NCI-H2196 (cell line): ENCODE data around the gene PI4K2B.
A peak's percentile ranks its signal among the peaks of the same experiment; 100 is the strongest.
"Not testable (repeated sequence)": the region's sequence is repeated elsewhere in the genome, so short reads cannot be mapped to it uniquely, and the experiment has no call there.

Experiments
- DNase-seq: peaks from one replicate; lab custom pipeline; 2025; ENCODE audit not compliant: unreplicated experiment; lab: John Stamatoyannopoulos, UW

Gene PI4K2B

GRCh38 chr4:25233737-25234389 is at the start of gene PI4K2B:
Gene PI4K2B (plus strand): TSS chr4:25234033. CDS start chr4:25234164, 131 bp downstream.
- DNase-seq: peak; percentile 94

GRCh38 chr4:25184056-25184455 is 49.8 kb upstream of the PI4K2B start:
- no peak for DNase-seq

- DNase-seq: no peak
Observed at GRCh38 chr4:25190407-25190806, 43.4 kb upstream of the PI4K2B start.

GRCh38 chr4:25198713-25199112 is 35.1 kb upstream of the PI4K2B start:
- DNase-seq: no peak

- DNase-seq: no peak
Observed at GRCh38 chr4:25207997-25208396, 25.8 kb upstream of the PI4K2B start.

GRCh38 chr4:25209702-25210101 is 24.1 kb upstream of the PI4K2B start:
- no peak for DNase-seq

GRCh38 chr4:25211721-25212120 is 22.1 kb upstream of the PI4K2B start:
- DNase-seq: no peak

GRCh38 chr4:25212822-25213221 is 21.0 kb upstream of the PI4K2B start:
- DNase-seq: no peak

GRCh38 chr4:25213347-25213979 is 20.4 kb upstream of the PI4K2B start:
- no peak for DNase-seq

GRCh38 chr4:25214750-25215149 is 19.1 kb upstream of the PI4K2B start:
- DNase-seq: not testable (repeated sequence)

- no peak for DNase-seq
Observed at GRCh38 chr4:25215511-25215910, 18.3 kb upstream of the PI4K2B start.

GRCh38 chr4:25221377-25221776 is 12.5 kb upstream of the PI4K2B start:
- no peak for DNase-seq

- peak; percentile 4 for DNase-seq
Observed at GRCh38 chr4:25223802-25224375, 9.9 kb upstream of the PI4K2B start.

- DNase-seq: no peak
Observed at GRCh38 chr4:25229804-25230203, 4.0 kb upstream of the PI4K2B start.

- no peak for DNase-seq
Observed at GRCh38 chr4:25233194-25233593, 639 bp upstream of the PI4K2B start.

- peak; percentile 40 for DNase-seq
Observed at GRCh38 chr4:25234390-25235370, 847 bp downstream of the PI4K2B start.

- no peak for DNase-seq
Observed at GRCh38 chr4:25235401-25235800, 1.6 kb downstream of the PI4K2B start.

GRCh38 chr4:25236030-25236429 is 2.2 kb downstream of the PI4K2B start:
- not testable (repeated sequence) for DNase-seq

GRCh38 chr4:25236971-25237370 is 3.1 kb downstream of the PI4K2B start:
- no peak for DNase-seq

- DNase-seq: no peak
Observed at GRCh38 chr4:25238052-25238451, 4.2 kb downstream of the PI4K2B start.

GRCh38 chr4:25239528-25239927 is 5.7 kb downstream of the PI4K2B start:
- DNase-seq: not testable (repeated sequence)
